Uterus (tissue), 4 donors: ENCODE results near the gene RGS11. TPM values are rescaled to one million over a fixed set of nuclear protein-coding genes. Genes with fewer than 3 reads are reported as not detected.

Experiments used
- DNase-seq, 2 donors: peaks; one replicate each; pipeline ENCODE4 v3.0.0-alpha.2; 2019 to 2020
- H3K27ac ChIP-seq, 2 donors: fragments of 200-600 bp; sonication (generic); 1 replicate in 1 of 2; 2 replicates in 1 of 2; pipeline ENCODE4 v1.5.1; 2016 to 2018
- H3K27me3 ChIP-seq, 2 donors: fragments of 200-600 bp; sonication (generic); one replicate each; pipeline ENCODE4 v1.5.1; 2018 to 2019; ENCODE audit warnings: control low read depth in 1 of 2
- H3K36me3 ChIP-seq, 2 donors: fragments of 200-600 bp; sonication (generic); one replicate each; pipeline ENCODE4 v1.5.1; 2019; ENCODE audit warnings: control low read depth in 1 of 2
- H3K4me1 ChIP-seq, 2 donors: fragments of 200-600 bp; sonication (generic); one replicate each; pipeline ENCODE4 v1.5.1; 2018 to 2019; ENCODE audit warnings: control low read depth in 1 of 2
- H3K4me3 ChIP-seq, 2 donors: fragments of 200-600 bp; sonication (generic); 1 replicate in 1 of 2; 2 replicates in 1 of 2; pipeline ENCODE4 v1.5.1; 2018 to 2019; ENCODE audit warnings: mild to moderate bottlenecking in 1 of 2
- H3K9me3 ChIP-seq, 2 donors: fragments of 200-600 bp; sonication (generic); one replicate each; pipeline ENCODE4 v1.5.1; 2019; ENCODE audit warnings: control low read depth in 1 of 2
- CTCF ChIP-seq, 4 experiments: fragments of 200-600 bp in 2 of 4; fragments of 450-650 bp in 2 of 4; sonication (generic) in 2 of 4; IDR thresholded peaks; one replicate each; pipeline ENCODE4 v1.5.1; 2016 to 2019; ENCODE audit warnings: antibody characterized with exemption in 4 of 4, mild to moderate bottlenecking in 2 of 4, moderate library complexity in 1 of 4
- POLR2A ChIP-seq, 2 donors: fragments of 450-650 bp; IDR thresholded peaks; one replicate each; pipeline ENCODE4 v1.6.1; 2016; ENCODE audit warnings: antibody characterized with exemption in 2 of 2, mild to moderate bottlenecking in 1 of 2, moderate library complexity in 1 of 2
- intact Hi-C: fragments of 100-400 bp; cut with DNase I; formaldehyde crosslinking; loops from one replicate; pipeline ENCODE4 v1.15.1; 2023; ENCODE audit warnings: low total_unique reads
- total RNA-seq, 4 donors: library from RNA; depleted of rRNA in 3 of 4; stranded (reverse); fragments of >200 nt in 3 of 4; gene quantifications; one replicate each; pipeline versions ENCODE4 v1.1.0 to v1.2.4, GENCODE V29; 2014 to 2023
- donor health status: DM: yes; HTN: yes; CAD: no.

The RGS11 gene
- total RNA-seq, 4 donors from 2014 or later = 1.1 to 2.4 (median 2.3) TPM; not detected in 1

DNA sequence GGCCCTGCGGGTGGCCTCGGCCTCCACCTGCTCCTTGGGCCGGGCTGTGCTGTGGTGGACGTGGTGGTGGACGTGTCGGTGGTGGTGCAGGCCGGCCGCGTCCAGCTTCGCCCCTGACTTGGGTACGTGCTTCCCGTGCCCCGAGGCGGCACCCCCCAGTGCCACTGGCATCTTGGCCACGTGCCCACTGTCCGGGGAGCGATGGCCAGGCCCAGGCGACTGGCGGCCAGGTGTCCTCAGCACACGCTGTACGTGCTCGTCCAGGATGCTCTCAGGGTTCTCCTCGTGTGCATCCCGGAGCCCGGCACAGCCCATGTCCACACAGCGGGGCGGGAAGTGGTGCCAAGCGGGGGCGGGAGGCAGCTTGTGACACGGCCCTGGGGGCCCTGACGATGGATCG lies 22.1 kb upstream of the RGS11 start:
- Histone ChIP-seq H3K4me1 (no peaks in the 10 kb centered on the region), H3K4me3 (no peak overlapping the region), H3K27ac (no peak overlapping the region), H3K9me3 (no peaks in the 10 kb centered on the region), H3K27me3 (no peaks in the 10 kb centered on the region), H3K36me3 (no peaks in the 10 kb centered on the region)
- no peak for DNase-seq
- TF ChIP-seq POLR2A (IDR thresholded peaks at IDR 0.05) = no peak
- no peak for TF ChIP-seq CTCF (IDR thresholded peaks at IDR 0.05)
- intact Hi-C loops = no loop called here

GRCh38 chr16:296806-297510 lies 21.2 kb upstream of the RGS11 start:
- H3K9me3 ChIP-seq = no peaks in the 10 kb centered on the region
- H3K4me1 ChIP-seq = no peaks in the 10 kb centered on the region
- H3K36me3 ChIP-seq = no peaks in the 10 kb centered on the region
- no peak for DNase-seq
- intact Hi-C loops = no loop called here
- TF ChIP-seq POLR2A (IDR thresholded peaks at IDR 0.05) (no peak), CTCF (IDR thresholded peaks at IDR 0.05) (no peak)
- H3K27me3 ChIP-seq = no peaks in the 10 kb centered on the region
- no peak overlapping the region for H3K27ac ChIP-seq
- H3K4me3 ChIP-seq = no peak overlapping the region

GRCh38 chr16:296276-296675 lies 20.5 kb upstream of the RGS11 start:
- intact Hi-C loops = no loop called here
- Histone ChIP-seq H3K4me3 (no peak overlapping the region), H3K27me3 (no peaks in the 10 kb centered on the region), H3K36me3 (no peaks in the 10 kb centered on the region), H3K27ac (no peak overlapping the region), H3K9me3 (no peaks in the 10 kb centered on the region), H3K4me1 (no peaks in the 10 kb centered on the region)
- DNase-seq = no peak
- no peak for TF ChIP-seq POLR2A (IDR thresholded peaks at IDR 0.05)
- TF ChIP-seq CTCF (IDR thresholded peaks at IDR 0.05) = no peak

DNA sequence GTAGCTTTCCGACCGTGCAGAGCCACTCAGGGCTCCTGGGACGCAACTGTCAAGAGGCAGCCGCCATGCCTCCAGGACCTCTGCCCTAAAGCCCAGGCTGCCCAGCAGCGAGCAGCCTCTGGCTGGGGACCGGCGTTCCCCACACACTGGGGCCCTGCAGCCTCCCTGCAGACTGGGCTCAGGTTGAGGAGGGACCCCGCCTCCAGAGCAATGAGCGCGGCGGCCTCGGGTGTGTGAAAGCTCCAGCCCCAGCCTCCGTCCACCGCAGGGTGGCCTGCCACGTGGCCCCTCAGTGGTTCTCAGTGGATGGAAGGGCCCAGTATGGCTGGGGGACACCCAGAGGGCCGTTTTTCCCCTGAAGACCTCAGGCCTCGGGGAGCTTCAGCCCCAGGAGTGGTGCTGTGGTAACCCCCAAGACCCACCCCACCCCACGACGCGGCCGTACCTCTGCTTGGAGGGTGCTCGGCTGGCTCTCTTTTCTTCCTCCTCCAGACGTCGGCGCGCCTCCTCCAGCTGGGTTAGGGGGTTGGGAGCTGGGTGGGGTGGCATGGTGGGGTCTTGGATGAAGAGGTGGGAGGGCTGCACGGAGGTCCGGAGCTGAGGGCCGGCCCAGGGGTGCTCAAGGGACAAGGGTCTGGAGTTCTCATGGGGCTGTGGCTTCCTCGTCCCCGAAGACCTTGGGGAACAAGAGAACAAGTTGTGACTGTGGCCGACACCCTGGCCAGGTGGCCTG lies 17.5 kb upstream of the RGS11 start:
- Histone ChIP-seq H3K36me3 (no peaks in the 10 kb centered on the region), H3K4me3 (no peak overlapping the region), H3K4me1 (no peaks in the 10 kb centered on the region), H3K9me3 (no peaks in the 10 kb centered on the region), H3K27me3 (no peaks in the 10 kb centered on the region), H3K27ac (no peak overlapping the region)
- intact Hi-C loops = no loop called here
- DNase-seq = no peak
- TF ChIP-seq POLR2A (IDR thresholded peaks at IDR 0.05) (no peak), CTCF (IDR thresholded peaks at IDR 0.05) (no peak)

DNA sequence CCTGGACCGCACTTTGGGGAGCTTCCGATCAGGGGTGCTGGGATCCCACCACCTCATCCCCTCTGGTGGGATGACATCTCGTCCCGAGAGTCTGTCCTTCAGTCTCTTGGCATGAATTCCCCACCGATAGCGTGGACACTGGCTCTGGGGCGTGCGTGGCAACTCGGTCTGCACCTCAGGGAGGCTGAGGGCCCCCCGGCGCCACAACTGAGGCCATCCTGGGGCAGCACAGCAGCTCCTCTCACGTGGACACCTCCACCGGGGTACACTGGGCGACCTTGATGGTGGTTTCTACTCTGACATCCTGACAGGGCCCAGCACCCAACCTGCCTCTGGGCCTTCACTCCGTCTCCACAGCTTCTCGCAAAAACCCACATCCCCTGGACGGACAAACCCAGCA lies 15.8 kb upstream of the RGS11 start:
- no peak for TF ChIP-seq CTCF (IDR thresholded peaks at IDR 0.05)
- TF ChIP-seq POLR2A (IDR thresholded peaks at IDR 0.05) = no peak
- Histone ChIP-seq H3K36me3 (no peaks in the 10 kb centered on the region), H3K9me3 (no peaks in the 10 kb centered on the region), H3K4me1 (no peaks in the 10 kb centered on the region), H3K4me3 (no peak overlapping the region), H3K27me3 (no peaks in the 10 kb centered on the region), H3K27ac (no peak overlapping the region)
- intact Hi-C loops = no loop called here
- DNase-seq = no peak
